GM12878 (cell line): ENCODE measurements around the gene CHN1. TPM values are rescaled to one million over a fixed set of nuclear protein-coding genes. Genes with fewer than 3 reads are reported as not detected.

Experiments
- ATAC-seq: fragments of 200-7000 bp; cut with Tn5 transposase; 3 replicates; pipeline ENCODE4 v1.9.1; 2020; ENCODE audit warnings: mild to moderate bottlenecking, moderate library complexity
- BruUV-seq: library from RNA; stranded (reverse); fragments of 400-500 nt; replicated peaks from 2 replicates; lab custom pipeline; 2021; lab: Mats Ljungman, UMichigan
- CTCF ChIA-PET: fragments of 300-600 bp; sonication (Branson Sonifier 250); formaldehyde crosslinking; extraction: SDS; loops from one replicate; lab custom pipeline; 2021; ENCODE audit warnings: inconsistent platforms; lab: Yijun Ruan, JAX
- POLR2A ChIA-PET: fragments of 350-600 bp; formaldehyde crosslinking; extraction: SDS; loops from one replicate; lab custom pipeline; 2021; ENCODE audit warnings: inconsistent platforms; lab: Charles Lee
- RAD21 ChIA-PET: fragments of 300-600 bp; sonication (Branson Sonifier 250); formaldehyde crosslinking; loops from one replicate; lab custom pipeline; 2023; ENCODE audit warnings: antibody characterized with exemption; ENCODE audit not compliant: unreplicated experiment; lab: Charles Lee
- SMC1A ChIA-PET: fragments of 300-600 bp; sonication (Branson Sonifier 250); formaldehyde crosslinking; loops from one replicate; lab custom pipeline; 2023; ENCODE audit not compliant: unreplicated experiment, uncharacterized antibody; lab: Charles Lee
- DNase-seq: peaks from one replicate; pipeline ENCODE4 v3.0.0-alpha.2; 2011; ENCODE audit warnings: low read depth, low spot score
- FAIRE-seq: peaks from 3 replicates; lab custom pipeline; 2011; peaks lifted over from hg19 to GRCh38; lab: Jason Lieb, UNC
- H2AFZ ChIP-seq: 2 replicates; pipeline ENCODE4 v1.6.0; 2011; ENCODE audit warnings: low read depth, low read length, control low read depth; ENCODE audit not compliant: control insufficient read depth
- H3K27ac ChIP-seq: 2 replicates; pipeline ENCODE4 v1.5.1; 2011; ENCODE audit warnings: control low read depth; ENCODE audit not compliant: control insufficient read depth, insufficient read depth
- H3K27me3 ChIP-seq, 2 experiments: replicated peaks in 1 of 2; 2 replicates each; pipeline versions ENCODE4 v1.6.0 to v1.6.1; 2011; ENCODE audit warnings: low read length in 1 of 2; ENCODE audit not compliant: control insufficient read depth in 2 of 2, insufficient read depth in 2 of 2
- H3K36me3 ChIP-seq, 2 experiments: 2 replicates each; pipeline ENCODE4 v1.5.1; 2011; ENCODE audit warnings: low read length in 1 of 2; ENCODE audit not compliant: control insufficient read depth in 2 of 2, insufficient read depth in 2 of 2
- H3K4me1 ChIP-seq: 2 replicates; pipeline ENCODE4 v1.6.1; 2011; ENCODE audit warnings: mild to moderate bottlenecking, low read length, moderate library complexity, mixed read lengths; ENCODE audit not compliant: control insufficient read depth, insufficient read depth
- H3K4me2 ChIP-seq: 2 replicates; pipeline ENCODE4 v1.6.0; 2011; ENCODE audit warnings: control low read depth; ENCODE audit not compliant: control insufficient read depth, insufficient read depth
- H3K4me3 ChIP-seq: fragments of 200-600 bp; sonication (generic); 2 replicates; pipeline ENCODE4 v1.5.1; 2016
- H3K79me2 ChIP-seq: 2 replicates; pipeline ENCODE4 v1.6.0; 2011; ENCODE audit warnings: low read length; ENCODE audit not compliant: control insufficient read depth, insufficient read depth
- H3K9ac ChIP-seq: 2 replicates; pipeline ENCODE4 v1.8.0; 2011; ENCODE audit warnings: low read length, control low read depth, mixed read lengths; ENCODE audit not compliant: control insufficient read depth, insufficient read depth
- H3K9me3 ChIP-seq: replicated peaks from 3 replicates; pipeline ENCODE4 v1.5.1; 2011; ENCODE audit warnings: mild to moderate bottlenecking, low read length; ENCODE audit not compliant: control insufficient read depth, insufficient read depth
- H4K20me1 ChIP-seq: 2 replicates; pipeline ENCODE4 v1.6.0; 2011; ENCODE audit not compliant: control insufficient read depth, insufficient read depth
- BACH1 ChIP-seq: fragments of 450-650 bp; IDR thresholded peaks from 2 replicates; pipeline ENCODE4 v1.6.1; 2017; ENCODE audit warnings: mild to moderate bottlenecking, borderline replicate concordance
- BCL11A ChIP-seq: IDR thresholded peaks from 2 replicates; pipeline ENCODE4 v1.6.1; 2011; ENCODE audit warnings: low read depth, low read length
- BHLHE40 ChIP-seq, 2 experiments: fragments of 450-650 bp in 1 of 2; IDR thresholded peaks; 2 replicates each; pipeline ENCODE4 v1.6.1; 2011 to 2017; ENCODE audit warnings: low read depth in 2 of 2, borderline replicate concordance in 1 of 2, improper control_type of control experiment in 1 of 2, low read length in 1 of 2, mild to moderate bottlenecking in 1 of 2
- CHD2 ChIP-seq: IDR thresholded peaks from 2 replicates; pipeline ENCODE4 v1.6.1; 2011; ENCODE audit warnings: low read depth, low read length, improper control_type of control experiment, borderline replicate concordance
- CTCF ChIP-seq, 3 experiments: IDR thresholded peaks in 2 of 3; conservative IDR thresholded peaks in 1 of 3; 2 replicates each; pipeline ENCODE4 v1.5.1; 2011; ENCODE audit warnings: low read depth in 3 of 3, low read length in 3 of 3, mild to moderate bottlenecking in 3 of 3, control low read depth in 2 of 3, moderate library complexity in 2 of 3, inconsistent platforms in 1 of 3, mixed read lengths in 1 of 3; ENCODE audit not compliant: control insufficient read depth in 2 of 3, insufficient read depth in 1 of 3; ENCODE audit errors: extremely low read depth in 1 of 3
- DPF2 ChIP-seq: fragments of 450-650 bp; IDR thresholded peaks from 2 replicates; pipeline ENCODE4 v1.6.1; 2017; ENCODE audit warnings: mild to moderate bottlenecking
- EGR1 ChIP-seq, 2 experiments: IDR thresholded peaks; 1 replicate in 1 of 2; 2 replicates in 1 of 2; pipeline ENCODE4 v1.6.1; 2011 to 2012; ENCODE audit warnings: low read depth in 2 of 2, low read length in 2 of 2, borderline replicate concordance in 1 of 2, mild to moderate bottlenecking in 1 of 2, moderate library complexity in 1 of 2
- ETV6 ChIP-seq, 2 experiments: fragments of 450-650 bp in 1 of 2; IDR thresholded peaks in 1 of 2; conservative IDR thresholded peaks in 1 of 2; 2 replicates each; pipeline ENCODE4 v1.6.1; 2014; ENCODE audit warnings: antibody characterized with exemption in 1 of 2, borderline replicate concordance in 1 of 2, low read depth in 1 of 2, mild to moderate bottlenecking in 1 of 2, moderate library complexity in 1 of 2
- HDAC6 ChIP-seq: fragments of 200-600 bp; sonication (generic); IDR thresholded peaks from one replicate; pipeline ENCODE4 v1.8.0; 2017; ENCODE audit warnings: antibody characterized with exemption; ENCODE audit not compliant: unreplicated experiment
- IKZF1 ChIP-seq: fragments of 450-650 bp; conservative IDR thresholded peaks from 2 replicates; pipeline ENCODE4 v1.6.1; 2017; ENCODE audit warnings: antibody characterized with exemption, mild to moderate bottlenecking
- IKZF2 ChIP-seq, 2 experiments: fragments of 450-650 bp; IDR thresholded peaks; 2 replicates each; pipeline ENCODE4 v1.6.1; 2017; ENCODE audit warnings: mild to moderate bottlenecking in 2 of 2, moderate library complexity in 2 of 2
- IRF4 ChIP-seq: IDR thresholded peaks from 2 replicates; pipeline ENCODE4 v1.6.1; 2011; ENCODE audit warnings: low read depth, low read length
- JUNB ChIP-seq: IDR thresholded peaks from 2 replicates; pipeline ENCODE4 v1.6.1; 2016; ENCODE audit warnings: antibody characterized with exemption, mild to moderate bottlenecking
- MEF2B ChIP-seq: fragments of 450-650 bp; IDR thresholded peaks from 2 replicates; pipeline ENCODE4 v1.6.1; 2018; ENCODE audit warnings: mild to moderate bottlenecking, moderate library complexity; ENCODE audit not compliant: partially characterized antibody, poor library complexity, severe bottlenecking
- MTA2 ChIP-seq: fragments of 450-650 bp; IDR thresholded peaks from 2 replicates; pipeline ENCODE4 v1.6.1; 2016; ENCODE audit warnings: low read depth, mild to moderate bottlenecking, moderate library complexity
- NR2F1 ChIP-seq: fragments of 450-650 bp; conservative IDR thresholded peaks from 2 replicates; pipeline ENCODE4 v1.6.1; 2017; ENCODE audit warnings: mild to moderate bottlenecking
- POU2F2 ChIP-seq: IDR thresholded peaks from 3 replicates; pipeline ENCODE4 v1.6.1; 2011; ENCODE audit warnings: low read depth, mild to moderate bottlenecking, low read length, borderline replicate concordance
- RELA ChIP-seq: fragments of 450-650 bp; IDR thresholded peaks from 2 replicates; pipeline ENCODE4 v1.8.0; 2014; ENCODE audit warnings: borderline replicate concordance; ENCODE audit not compliant: partially characterized antibody
- RUNX3 ChIP-seq: IDR thresholded peaks from 2 replicates; pipeline ENCODE4 v1.6.1; 2012; ENCODE audit warnings: low read length, inconsistent platforms
- TARDBP ChIP-seq: IDR thresholded peaks from 2 replicates; pipeline ENCODE4 v1.6.1; 2016; ENCODE audit warnings: borderline replicate concordance
- TCF7 ChIP-seq: IDR thresholded peaks from 2 replicates; pipeline ENCODE4 v1.6.1; 2014; ENCODE audit warnings: antibody characterized with exemption, borderline replicate concordance
- ZNF207 ChIP-seq: fragments of 450-650 bp; IDR thresholded peaks from 2 replicates; pipeline ENCODE4 v1.6.1; 2014; ENCODE audit warnings: antibody characterized with exemption, mild to moderate bottlenecking, borderline replicate concordance
- ZNF217 ChIP-seq: fragments of 450-650 bp; IDR thresholded peaks from 2 replicates; pipeline ENCODE4 v1.6.1; 2017; ENCODE audit warnings: antibody characterized with exemption, mild to moderate bottlenecking
- ZNF274 ChIP-seq: IDR thresholded peaks from one replicate; pipeline ENCODE4 v1.8.0; 2011; ENCODE audit not compliant: insufficient read length, insufficient read depth
- ZNF384 ChIP-seq: IDR thresholded peaks from 2 replicates; pipeline ENCODE4 v1.6.1; 2012; ENCODE audit warnings: low read depth, mild to moderate bottlenecking, low read length, improper control_type of control experiment, borderline replicate concordance
- WGBS: methylation state at CpG from one replicate; pipeline ENCODE4 v1.1.6; 2016; ENCODE audit warnings: low lambda C conversion rate; ENCODE audit not compliant: insufficient replicate concordance, insufficient coverage; ENCODE audit errors: missing lambda C conversion rate; 5-methylcytosine and 5-hydroxymethylcytosine counted together
- in situ Hi-C: fragments of 300-500 bp; cut with MboI; formaldehyde crosslinking; loops from 9 replicates; pipeline ENCODE4 v1.14.3; 2018; ENCODE audit warnings: mixed read lengths
- intact Hi-C: fragments of 100-400 bp; cut with micrococcal nuclease; formaldehyde crosslinking; loops from one replicate; pipeline ENCODE4 v1.14.2; 2022; ENCODE audit not compliant: unreplicated experiment
- polyA plus RNA-seq, 11 experiments: library from polyadenylated mRNA; depleted of rRNA in 4 of 11; unstranded in 6 of 11; stranded (reverse) in 5 of 11; fragments of >200 nt; fragmentation: Nextera tagmentation in 4 of 11; fragmentation: Illumina TruSeq in 1 of 11; extraction: Ambion mirVana in 4 of 11; extraction: Trizol in 1 of 11; gene quantifications; 1 replicate in 1 of 11; 2 replicates in 10 of 11; pipeline versions ENCODE4 v1.2.1 to v1.2.3, GENCODE V29; 2011 to 2016; ENCODE audit warnings: inconsistent platforms in 2 of 11, missing spikeins in 2 of 11, low read depth in 1 of 11
- total RNA-seq, 4 experiments: library from RNA; depleted of rRNA in 3 of 4; stranded (reverse); fragments of >200 nt in 3 of 4; fragmentation: Illumina TruSeq in 1 of 4; extraction: Trizol in 1 of 4; gene quantifications; 2 replicates each; pipeline versions ENCODE4 v1.2.1 to v1.2.3, GENCODE V29; 2013 to 2021

Gene CHN1
- total and polyA plus RNA-seq, 10 of the 15 experiments (the other 5 are each of a cell fraction or from before 2014, with no cell fraction given) = 0.18 to 0.92 (median 0.53) TPM; not detected in 1

- Histone ChIP-seq H3K9ac (no peak overlapping the region), H3K4me3 (no peak overlapping the region), H4K20me1 (no peaks in the 10 kb centered on the region), H3K4me2 (peak overlapping the region; percentile 45), H3K27ac (no peak overlapping the region), H3K36me3 (no peaks in the 10 kb centered on the region), H2AFZ (no peak overlapping the region), H3K4me1 (peaks cover 24% of the 10 kb centered on the region), H3K27me3 (no peaks in the 10 kb centered on the region; a peak in 2 of 4 replicates), H3K9me3 (no peaks in the 10 kb centered on the region), H3K79me2 (no peaks in the 10 kb centered on the region)
- WGBS = 1% methylated on average over 5 of the region's 5 CpGs
- ChIA-PET POLR2A (interaction anchor here (1.0 kb wide), 1 partner anchor 11 kb away, joined by 4 read pairs; no protein-coding TSS in a partner anchor), CTCF (interaction anchor here (0.6 to 3.3 kb wide), 6 partner anchors 12 to 234 kb away, joined by 3 to 43 read pairs (median 3); partner anchors contain the start of gene CHRNA1), RAD21 (interaction anchor here (1.1 kb wide), 1 partner anchor 50 kb away, joined by 3 read pairs; no protein-coding TSS in a partner anchor), SMC1A (no interaction called here)
- intact Hi-C loops = no loop called here
- FAIRE-seq (no peak), ATAC-seq (peak; percentile 68), DNase-seq (peak; percentile 56)
- no TSS peak for BruUV-seq
- in situ Hi-C loops = no loop called here
- TF ChIP-seq MTA2 (peak; percentile 48), CHD2 (no peak), EGR1 (IDR thresholded peaks at IDR 0.05; ENCODE audit: borderline replicate concordance in 1 of 2, low read depth in 2 of 2, low read length in 2 of 2) (no peak), ZNF217 (0 out of 2 replicates have a peak, but pooled peaks have one; percentile 28), BHLHE40 (IDR thresholded peaks at IDR 0.05; ENCODE audit: borderline replicate concordance in 1 of 2, low read depth in 2 of 2, low read length in 1 of 2) (0 out of 4 replicates have a peak, but pooled peaks of 1 of the 2 experiments have one; percentile 23), HDAC6 (no peak), RELA (peak; percentile 26), RUNX3 (peak; percentile 48), DPF2 (peak; percentile 61; the same call in 1 of the 2 replicates), BCL11A (0 out of 2 replicates have a peak, but pooled peaks have one; percentile 10), ETV6 (conservative IDR thresholded peaks at IDR 0.05 in 1 of 2, IDR thresholded peaks at IDR 0.05 in 1 of 2; ENCODE audit: borderline replicate concordance in 1 of 2, low read depth in 1 of 2) (peak in 1 of 2 experiments; percentile 32; a peak in 1 of 4 replicates), IRF4 (no peak), CTCF (IDR thresholded peaks at IDR 0.05 in 2 of 3, conservative IDR thresholded peaks at IDR 0.05 in 1 of 3; ENCODE audit: control insufficient read depth in 2 of 3, extremely low read depth in 1 of 3, insufficient read depth in 1 of 3, low read depth in 3 of 3, low read length in 3 of 3) (peak in 2 of 3 experiments; percentile 6 to 7; a peak in 1 of 6 replicates), POU2F2 (peak; percentile 82; the same call in 2 of the 3 replicates), MEF2B (peak; percentile 11), ZNF384 (0 out of 2 replicates have a peak, but pooled peaks have one; percentile 20), BACH1 (no peak), IKZF2 (IDR thresholded peaks at IDR 0.05) (peak; percentile 54 to 60), JUNB (peak; percentile 17; the same call in 1 of the 2 replicates), IKZF1 (peak; percentile 60), NR2F1 (peak; percentile 86), TARDBP (no peak), ZNF207 (no peak), ZNF274 (no peak), TCF7 (peak; percentile 90)
Measured at GRCh38 chr2:174750923-174751441, 254.2 kb downstream of the CHN1 start.
